ENCODE measurements around the gene TNFRSF6B. TPM values are rescaled to one million over a fixed set of nuclear protein-coding genes. Genes with fewer than 3 reads are reported as not detected.
"Not testable (repeated sequence)": the region's sequence is repeated elsewhere in the genome, so short reads cannot be mapped to it uniquely, and the experiment has no call there.

TNFRSF6B gene
- total and polyA plus RNA-seq, 8 donors, result 0.31 to 31.0 (median 2.1) TPM

DNA sequence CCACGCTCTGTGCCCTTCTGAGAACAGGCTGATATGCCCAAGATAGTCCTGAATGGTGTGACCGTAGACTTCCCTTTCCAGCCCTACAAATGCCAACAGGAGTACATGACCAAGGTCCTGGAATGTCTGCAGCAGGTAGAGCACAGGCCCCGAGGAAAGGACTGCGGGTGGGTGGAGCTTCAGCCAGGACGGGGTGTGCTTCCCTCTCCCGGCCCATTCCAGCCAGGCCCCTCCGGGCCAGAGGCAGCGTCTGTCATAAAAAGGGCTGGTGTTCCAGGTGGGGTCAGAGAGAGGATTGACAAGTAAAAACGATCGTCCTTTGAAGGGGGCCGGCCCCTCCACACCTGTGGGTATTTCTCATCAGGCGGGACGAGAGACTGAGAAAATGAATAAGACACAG, 37.1 kb upstream of the TNFRSF6B start:
- Histone ChIP-seq H3K27me3 (no peaks in the 10 kb centered on the region), H3K36me3 (peaks cover 0 to 3% (median 0%) of the 10 kb centered on the region in 3 donors), H3K4me1 (peaks cover 3 to 14% (median 4%) of the 10 kb centered on the region in 3 donors), H3K9me3 (no peaks in the 10 kb centered on the region), H3K27ac (no peak overlapping the region), H3K4me3 (peak overlapping the region in 3 of 4 donors; percentile 66 to 76 (median 66))
- ATAC-seq, result no peak
- DNase-seq, result peak in 1 of 6 donors; percentile 50
- FAIRE-seq, result no peak
- TF ChIP-seq CTCF (IDR thresholded peaks at IDR 0.05), result no peak
- intact Hi-C loops (cut with DNase I), result no loop called here
- WGBS, 2 donors, result 40 to 45% methylated on average over 13 of the region's 13 CpGs

DNA sequence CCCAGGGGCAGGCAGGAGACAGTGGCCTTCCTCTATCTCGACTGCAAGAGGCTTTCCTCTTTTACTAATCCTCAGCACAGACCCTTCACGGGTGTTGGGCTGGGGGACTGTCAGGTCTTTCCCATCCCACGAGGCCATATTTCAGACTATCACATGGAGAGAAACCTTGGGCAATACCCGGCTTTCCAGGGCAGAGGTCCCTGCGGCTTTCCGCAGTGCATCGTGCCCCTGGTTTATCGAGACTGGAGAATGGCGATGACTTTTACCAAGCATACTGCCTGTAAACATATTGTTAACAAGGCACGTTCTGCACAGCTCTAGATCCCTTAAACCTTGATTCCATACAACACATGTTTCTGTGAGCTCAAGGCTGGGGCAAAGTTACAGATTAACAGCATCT, 36.3 kb upstream of the TNFRSF6B start:
- peaks cover 3 to 14% (median 4%) of the 10 kb centered on the region in 3 donors for H3K4me1 ChIP-seq
- DNase-seq; ATAC-seq; H3K9me3 ChIP-seq; H3K27ac ChIP-seq; FAIRE-seq; intact Hi-C loops (cut with DNase I); H3K36me3 ChIP-seq; H3K4me3 ChIP-seq; H3K27me3 ChIP-seq: not testable (repeated sequence)
- 78 to 80% methylated on average over 10 of the region's 10 CpGs for WGBS, 2 donors

DNA sequence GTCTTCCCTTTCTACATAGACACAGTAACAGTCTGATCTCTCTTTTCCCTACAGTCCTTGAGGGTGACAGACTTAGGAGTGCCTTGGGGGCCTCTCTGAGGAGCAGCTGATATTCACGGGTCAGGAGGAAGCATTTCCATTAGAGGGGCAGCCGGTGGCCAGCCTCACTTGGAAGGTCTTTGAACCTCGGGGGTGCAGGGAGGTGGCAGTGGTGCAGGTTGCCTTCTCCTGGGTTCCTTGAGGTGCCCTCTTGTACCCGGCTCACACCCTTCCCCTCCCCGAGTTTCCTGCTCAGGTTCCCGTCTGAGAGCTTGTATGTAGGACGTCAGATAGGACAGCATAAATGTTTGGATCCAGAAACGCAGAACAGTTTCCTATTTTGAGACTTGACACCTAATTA, 35.8 kb upstream of the TNFRSF6B start:
- peaks cover 0 to 3% (median 0%) of the 10 kb centered on the region in 3 donors for H3K36me3 ChIP-seq
- intact Hi-C loops (cut with DNase I), result no loop called here
- no peak for ATAC-seq
- H3K4me1 ChIP-seq, result peaks cover 3 to 14% (median 4%) of the 10 kb centered on the region in 3 donors
- H3K27ac ChIP-seq, result no peak overlapping the region
- WGBS, 2 donors, result 77 to 78% methylated on average over 8 of the region's 8 CpGs
- peak in 1 of 6 donors; percentile 24 for DNase-seq
- no peak for TF ChIP-seq CTCF (IDR thresholded peaks at IDR 0.05)
- no peak overlapping the region for H3K4me3 ChIP-seq
- FAIRE-seq, result no peak
- no peaks in the 10 kb centered on the region for H3K27me3 ChIP-seq
- no peaks in the 10 kb centered on the region for H3K9me3 ChIP-seq

GRCh38 chr20:63661108-63661507, 35.3 kb upstream of the TNFRSF6B start:
- peak in 2 of 6 donors; percentile 18 to 34 for DNase-seq
- Histone ChIP-seq H3K4me3 (no peak overlapping the region), H3K4me1 (peaks cover 3 to 14% (median 4%) of the 10 kb centered on the region in 3 donors), H3K9me3 (no peaks in the 10 kb centered on the region), H3K27me3 (no peaks in the 10 kb centered on the region), H3K36me3 (peaks cover 0 to 3% (median 3%) of the 10 kb centered on the region in 3 donors), H3K27ac (no peak overlapping the region)
- no peak for FAIRE-seq
- ATAC-seq, result no peak
- intact Hi-C loops (cut with DNase I), result no loop called here
- TF ChIP-seq CTCF (IDR thresholded peaks at IDR 0.05), result no peak
- 94 to 97% methylated on average over 22 of the region's 22 CpGs for WGBS, 2 donors

DNA sequence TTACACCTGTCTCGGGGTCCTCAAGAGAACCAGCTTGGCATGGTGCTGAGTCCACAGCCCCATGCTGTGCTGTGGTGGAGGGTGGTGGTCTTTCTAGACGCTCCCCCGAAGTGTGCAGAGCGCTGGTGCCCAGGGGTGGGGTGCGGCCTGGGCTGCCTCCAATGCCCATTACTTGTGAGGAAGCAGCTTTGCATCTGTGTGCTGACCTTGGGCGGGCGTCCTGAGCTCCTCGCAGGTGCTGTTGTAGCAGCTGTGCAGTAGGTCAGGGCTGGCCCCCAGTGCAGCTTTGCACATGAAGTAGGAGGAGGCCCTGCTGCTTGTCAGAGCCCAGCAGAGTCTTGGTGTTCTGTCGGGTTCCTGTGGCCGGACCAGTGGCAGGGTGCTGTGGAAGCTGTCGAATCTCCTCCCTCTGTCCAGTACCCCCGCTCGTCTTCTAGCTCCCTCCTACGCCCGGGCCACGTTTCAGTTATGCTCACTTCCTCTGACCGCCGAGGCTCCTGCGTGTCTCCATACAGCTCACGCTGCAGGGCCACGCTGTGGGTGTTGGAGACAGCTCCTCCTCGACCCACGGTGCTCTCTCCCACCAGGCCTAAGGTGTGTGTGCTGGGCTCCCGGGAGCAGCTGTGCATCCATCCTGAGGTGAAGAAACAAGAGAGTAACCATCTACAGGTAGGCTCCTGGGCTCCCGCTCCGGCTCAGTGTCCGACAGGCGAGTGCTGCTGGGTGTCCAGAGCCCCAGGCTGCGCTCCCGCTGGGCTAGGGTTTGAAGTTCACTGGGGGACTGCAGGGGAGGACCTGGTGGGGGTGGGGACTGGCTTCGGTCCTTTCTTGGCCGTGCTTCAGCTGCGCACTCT, 34.3 kb upstream of the TNFRSF6B start:
- Histone ChIP-seq H3K27ac (no peak overlapping the region), H3K4me1 (peaks cover 3 to 14% (median 4%) of the 10 kb centered on the region in 3 donors), H3K9me3 (no peaks in the 10 kb centered on the region), H3K36me3 (peaks cover 0 to 6% (median 3%) of the 10 kb centered on the region in 3 donors), H3K4me3 (no peak overlapping the region), H3K27me3 (no peaks in the 10 kb centered on the region)
- no peak for ATAC-seq
- no peak for FAIRE-seq
- peak in 2 of 6 donors; percentile 36 to 68 for DNase-seq
- intact Hi-C loops (cut with DNase I), result no loop called here
- WGBS, 2 donors, result 93 to 95% methylated on average over 33 of the region's 33 CpGs
- no peak for TF ChIP-seq CTCF (IDR thresholded peaks at IDR 0.05)

Measured in pancreas (tissue), 10 donors.